ENCODE results near the gene NT5DC1.

NT5DC1 gene

DNA sequence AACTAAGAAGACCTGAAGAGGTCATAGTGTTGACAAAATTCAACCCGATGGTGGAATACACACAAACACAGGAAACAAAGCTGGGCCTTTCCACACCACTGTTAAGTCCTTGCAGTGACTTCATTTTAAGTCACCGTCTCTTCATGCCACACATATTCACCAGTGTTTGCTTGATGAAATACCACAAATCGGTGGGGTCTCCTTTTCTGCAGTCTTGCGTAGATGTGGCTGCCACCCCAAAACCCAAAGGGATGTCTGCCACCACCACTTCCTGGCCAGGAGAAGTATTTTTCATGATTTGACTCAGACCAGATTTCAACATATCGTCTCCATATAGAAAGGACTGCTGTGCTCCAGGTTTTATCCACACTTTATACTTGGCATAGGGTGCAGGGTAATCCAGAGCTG is 36.3 kb downstream of the NT5DC1 start:
- DNase-seq (ENCODE audit: low read depth in 2 of 2): no peak

- no peak for DNase-seq (ENCODE audit: low read depth in 2 of 2)
Measured at GRCh38 chr6:116139917-116140316, 39.3 kb downstream of the NT5DC1 start.

- DNase-seq (ENCODE audit: low read depth in 2 of 2): no peak
Measured at GRCh38 chr6:116144605-116145004, 44.0 kb downstream of the NT5DC1 start.

DNA sequence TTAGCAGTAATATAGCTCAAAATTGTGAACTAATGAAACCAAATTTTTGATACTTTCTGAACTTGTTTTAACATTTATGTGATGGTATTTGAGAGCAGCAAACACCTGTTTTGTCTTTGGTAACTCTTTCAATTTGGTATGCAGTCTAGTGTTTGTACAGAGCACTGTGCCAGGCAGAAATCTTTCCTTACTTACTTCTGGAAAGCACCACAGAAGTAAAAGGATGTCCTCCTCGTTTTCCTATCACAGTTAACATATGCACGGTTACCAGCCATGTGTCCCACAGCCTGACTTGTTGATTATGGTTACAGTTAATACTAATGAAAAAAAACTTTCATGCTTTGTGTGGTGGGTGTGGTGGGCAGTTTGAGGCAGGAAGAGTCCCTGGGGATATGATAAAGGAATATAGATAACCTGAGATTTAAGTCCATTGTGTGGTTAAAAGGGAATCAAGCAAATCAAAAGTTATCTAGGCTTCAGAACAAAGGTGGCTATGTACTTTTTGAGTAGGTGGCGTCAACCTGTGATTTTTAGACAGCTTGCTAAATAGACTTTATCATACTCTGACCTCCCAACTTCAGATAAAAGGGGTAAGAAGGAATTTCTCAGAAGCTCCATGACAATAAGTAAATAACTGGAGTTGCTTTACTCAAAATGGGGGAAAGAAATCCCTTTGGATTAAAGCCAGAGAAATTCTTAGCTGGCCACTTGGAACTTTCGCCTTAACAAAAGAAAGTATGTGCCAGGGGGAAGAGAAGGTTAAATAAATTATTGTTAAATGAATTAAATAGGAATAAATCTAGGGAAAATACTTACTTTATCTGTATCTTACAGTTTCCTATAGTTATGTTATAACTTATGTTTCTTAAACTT is 45.4 kb downstream of the NT5DC1 start:
- DNase-seq (ENCODE audit: low read depth in 2 of 2): no peak

GRCh38 chr6:116152620-116153019 is 52.0 kb downstream of the NT5DC1 start:
- DNase-seq (ENCODE audit: low read depth in 2 of 2): no peak

GRCh38 chr6:116154887-116155286 is 54.2 kb downstream of the NT5DC1 start:
- DNase-seq (ENCODE audit: low read depth in 2 of 2): no peak

DNA sequence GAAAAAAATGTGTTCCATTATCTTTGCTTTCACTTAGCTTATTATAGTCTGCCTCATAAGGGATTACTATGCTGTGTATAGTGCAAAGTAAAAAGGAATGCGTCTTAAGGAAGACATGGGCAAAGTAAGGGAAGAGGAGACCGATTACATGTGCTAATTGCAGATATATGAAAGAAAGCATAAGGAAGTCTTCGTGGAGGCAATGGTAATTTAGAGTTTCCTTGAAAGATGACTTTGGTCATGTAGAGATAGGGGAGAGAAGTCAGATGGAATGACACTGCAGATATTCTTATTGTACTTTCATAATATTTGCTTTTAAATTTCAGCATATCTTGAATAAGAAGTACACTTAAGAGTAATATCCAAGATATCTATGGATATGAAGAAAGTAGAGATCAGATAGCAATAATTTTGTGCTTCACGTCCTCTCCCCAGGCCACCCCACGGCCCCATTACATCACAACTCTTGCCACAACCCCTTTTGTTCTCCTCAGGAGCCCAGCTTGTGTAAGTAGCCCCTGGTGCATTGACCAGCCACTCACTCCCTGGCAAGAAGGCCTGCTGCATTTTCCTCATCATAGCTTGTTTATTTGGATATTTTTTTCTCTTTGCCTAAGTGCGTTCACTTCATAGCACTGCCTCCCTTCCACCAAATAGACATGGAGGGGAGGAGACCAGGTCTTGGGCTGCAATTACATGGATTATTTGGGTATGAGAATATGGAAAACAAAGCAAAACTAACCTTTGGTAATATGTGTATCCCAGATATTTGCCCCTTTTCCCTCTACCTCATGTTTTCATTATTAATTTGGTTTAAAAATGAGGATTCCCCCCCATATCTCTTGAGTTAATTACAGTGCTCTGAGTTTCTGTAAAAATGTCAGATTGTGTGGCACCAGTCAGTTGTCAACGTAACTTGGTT is 56.0 kb downstream of the NT5DC1 start:
- DNase-seq (ENCODE audit: low read depth in 2 of 2): no peak

DNA sequence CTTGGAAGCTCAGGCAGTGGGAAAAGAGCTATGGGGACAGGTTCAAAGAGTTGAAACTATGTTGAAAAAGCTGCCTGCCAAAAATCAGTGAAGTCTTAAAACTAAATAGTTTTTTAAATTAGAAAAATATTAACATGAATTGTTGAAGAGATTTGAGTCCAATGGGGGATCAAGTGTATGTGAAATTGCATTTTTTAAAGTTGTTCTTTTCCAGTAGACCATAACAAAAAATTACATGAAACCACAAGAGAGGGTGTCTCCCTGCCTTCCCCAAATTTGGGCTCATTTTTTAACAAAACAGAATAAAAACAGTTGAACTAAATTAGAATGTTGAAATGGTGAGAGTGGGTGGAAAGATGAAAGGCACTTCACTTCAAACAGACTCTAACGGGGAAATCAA is 56.7 kb downstream of the NT5DC1 start:
- DNase-seq (ENCODE audit: low read depth in 2 of 2): no peak

DNA sequence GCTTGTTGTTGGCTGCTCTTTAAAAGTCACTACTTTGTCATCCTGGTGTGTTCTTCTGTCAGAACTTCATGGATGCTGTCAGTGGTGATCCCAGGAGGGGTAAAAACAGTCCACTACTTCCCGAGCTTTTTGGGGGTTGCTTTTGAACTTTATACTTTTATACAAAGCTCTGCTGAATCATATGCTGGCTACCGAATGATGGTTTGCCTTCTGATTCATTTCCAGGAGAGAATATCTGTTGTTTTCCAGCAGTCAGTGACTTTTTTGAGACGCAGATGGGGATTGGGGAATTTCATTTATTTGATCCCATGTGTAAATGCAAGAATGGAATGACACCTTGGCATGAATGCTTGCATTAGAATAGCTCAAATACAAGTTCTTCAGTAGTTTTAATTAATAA is 58.0 kb downstream of the NT5DC1 start:
- no peak for DNase-seq (ENCODE audit: low read depth in 2 of 2)

DNA sequence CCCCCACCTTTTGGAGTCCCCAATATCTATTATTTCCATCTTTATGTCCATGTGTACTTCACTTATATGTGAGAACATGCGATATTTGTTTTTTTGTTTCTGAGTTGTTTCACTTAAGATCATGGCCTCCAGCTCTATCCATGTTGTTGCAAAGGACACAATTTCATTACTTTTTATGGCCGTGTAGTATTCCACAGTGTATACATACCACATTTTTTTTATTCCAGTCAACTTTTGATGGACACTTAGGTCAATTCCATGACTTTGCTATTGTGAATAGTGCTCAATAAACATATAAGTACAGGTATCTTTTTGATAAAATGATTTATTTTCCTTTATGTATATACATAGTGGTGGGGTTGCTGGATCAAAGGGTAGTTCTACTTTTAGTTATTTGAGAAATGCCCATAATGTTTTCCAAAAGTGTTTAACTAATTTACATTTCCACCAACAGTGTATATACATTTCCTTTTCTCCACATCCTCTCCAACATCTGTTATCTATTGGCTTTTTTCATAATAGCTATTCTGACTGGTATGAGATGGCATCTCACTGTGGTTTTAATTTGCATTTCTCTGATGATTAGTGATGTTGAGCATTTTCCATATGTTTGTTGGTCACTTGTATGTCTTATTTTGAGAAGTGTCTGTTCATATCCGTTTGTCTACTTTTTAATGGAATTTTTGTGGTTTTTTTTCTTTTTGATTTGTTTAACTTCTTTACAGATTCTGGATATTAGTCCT is 59.3 kb downstream of the NT5DC1 start:
- no peak for DNase-seq (ENCODE audit: low read depth in 2 of 2)

GRCh38 chr6:116165596-116165995 is 64.9 kb downstream of the NT5DC1 start:
- DNase-seq (ENCODE audit: low read depth in 2 of 2): no peak

DNA sequence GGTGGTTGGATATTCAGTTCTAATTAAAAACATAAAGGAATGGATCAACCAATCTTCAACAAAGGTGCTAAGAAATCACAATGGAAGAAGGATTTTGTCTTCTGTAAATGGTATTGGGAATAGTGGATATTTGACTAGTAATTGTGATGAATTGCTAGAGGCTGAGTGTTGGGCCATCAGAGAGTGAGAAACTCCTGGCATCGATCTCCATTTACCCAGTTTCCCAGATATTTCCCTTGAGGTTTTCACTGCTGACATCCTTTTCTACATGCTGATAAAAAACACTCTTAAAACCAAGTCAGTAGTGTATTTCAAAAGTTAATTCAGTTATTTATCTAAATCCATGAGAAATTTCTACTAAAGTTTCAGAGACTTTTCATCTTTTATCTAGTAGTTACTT is 65.7 kb downstream of the NT5DC1 start:
- no peak for DNase-seq (ENCODE audit: low read depth in 2 of 2)

DNA sequence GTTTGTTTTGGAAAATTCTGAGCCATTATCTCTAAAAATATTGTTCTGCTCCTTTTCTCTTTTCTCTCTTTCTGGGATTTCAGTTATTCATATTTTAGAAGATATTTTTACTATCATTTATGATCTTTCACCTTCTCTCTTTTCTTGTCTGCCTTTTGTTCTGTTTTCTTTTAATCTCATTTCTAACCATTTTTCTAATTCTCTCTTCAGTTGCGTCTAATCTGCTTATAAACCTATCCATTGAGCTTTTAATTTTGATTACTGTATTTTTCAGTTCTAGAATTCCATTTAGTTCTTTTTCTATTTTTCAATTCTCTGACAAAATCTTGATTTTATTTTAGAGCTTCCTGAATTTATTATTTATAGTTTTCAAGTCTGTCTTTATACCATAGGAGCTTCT is 67.5 kb downstream of the NT5DC1 start:
- DNase-seq (ENCODE audit: low read depth in 2 of 2): no peak

- no peak for DNase-seq (ENCODE audit: low read depth in 2 of 2)
Measured at GRCh38 chr6:116169880-116170279, 69.2 kb downstream of the NT5DC1 start.

DNA sequence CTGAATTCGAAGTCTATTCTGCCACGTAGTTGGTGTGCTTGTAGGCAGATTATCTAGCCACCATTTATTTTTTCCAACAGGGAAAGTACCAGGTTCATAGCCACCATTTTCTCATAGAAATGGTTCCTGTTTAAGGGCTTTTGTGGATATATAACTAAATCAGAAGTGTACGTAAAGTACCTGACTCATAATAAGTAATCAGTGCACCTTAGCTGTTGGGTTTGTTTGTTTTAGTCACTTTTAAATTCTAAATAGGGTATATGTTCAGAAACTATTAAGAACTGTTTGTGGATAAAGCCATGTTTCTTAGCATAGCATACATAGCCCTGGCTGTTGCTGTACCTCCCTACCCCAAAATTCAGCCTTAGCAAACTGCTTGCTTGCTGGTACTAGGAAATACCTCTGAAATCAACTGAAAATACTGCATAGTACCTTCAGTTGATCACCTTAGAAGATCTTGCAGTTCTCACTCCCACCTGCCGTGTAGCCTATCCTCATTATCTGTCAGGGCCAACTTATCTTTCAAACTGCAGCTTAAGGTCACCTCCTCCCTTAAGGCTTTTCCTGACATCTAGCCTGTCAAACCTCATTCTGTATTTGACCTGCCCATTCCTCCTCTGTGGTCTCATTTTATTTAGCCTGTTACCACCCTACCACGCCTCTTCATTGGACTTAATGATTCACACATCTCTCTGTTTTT is 69.9 kb downstream of the NT5DC1 start:
- no peak for DNase-seq (ENCODE audit: low read depth in 2 of 2)

DNA sequence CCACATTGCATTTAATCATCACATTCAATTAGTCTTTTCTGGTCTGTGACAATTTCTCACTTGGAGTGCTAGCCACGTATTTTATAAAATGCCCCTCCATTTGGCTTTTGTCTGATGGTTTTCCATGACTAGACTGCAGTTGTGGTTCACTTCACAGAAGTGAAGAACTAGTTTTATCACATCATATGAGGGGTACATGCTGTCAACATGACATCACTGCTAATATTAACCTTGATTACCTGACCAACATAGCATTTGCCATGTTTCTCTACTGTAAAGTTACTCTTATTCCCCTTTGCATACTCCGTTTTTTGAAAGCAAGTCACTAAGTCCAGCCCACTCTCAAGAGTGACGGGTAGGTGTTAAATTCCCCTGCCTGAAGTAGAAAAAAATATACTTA is 73.3 kb downstream of the NT5DC1 start:
- DNase-seq (ENCODE audit: low read depth in 2 of 2): no peak

- DNase-seq (ENCODE audit: low read depth in 2 of 2): no peak
Measured at GRCh38 chr6:116175344-116175743, 74.7 kb downstream of the NT5DC1 start.

DNA sequence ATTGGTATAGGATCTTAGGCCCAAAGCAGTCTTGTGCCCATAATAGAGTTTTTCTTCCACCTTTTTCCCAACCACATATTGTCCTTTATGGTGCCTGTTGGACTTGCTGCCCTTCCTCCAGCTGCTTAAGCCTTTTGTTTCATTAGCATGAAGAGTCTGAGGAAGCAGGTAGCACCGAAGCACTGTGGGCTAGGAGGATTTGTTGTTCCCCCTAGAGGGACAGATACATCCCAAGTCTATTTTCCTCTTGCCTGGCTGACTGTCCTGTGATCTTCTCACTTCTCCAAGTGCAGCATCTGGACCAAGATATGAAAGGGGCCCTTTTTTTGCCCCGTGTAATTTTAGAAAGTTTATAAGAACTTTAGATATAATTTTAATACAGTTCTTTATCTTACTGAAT is 75.9 kb downstream of the NT5DC1 start:
- no peak for DNase-seq (ENCODE audit: low read depth in 2 of 2)

GRCh38 chr6:116180375-116180774 is 79.7 kb downstream of the NT5DC1 start:
- no peak for DNase-seq (ENCODE audit: low read depth in 2 of 2)

DNA sequence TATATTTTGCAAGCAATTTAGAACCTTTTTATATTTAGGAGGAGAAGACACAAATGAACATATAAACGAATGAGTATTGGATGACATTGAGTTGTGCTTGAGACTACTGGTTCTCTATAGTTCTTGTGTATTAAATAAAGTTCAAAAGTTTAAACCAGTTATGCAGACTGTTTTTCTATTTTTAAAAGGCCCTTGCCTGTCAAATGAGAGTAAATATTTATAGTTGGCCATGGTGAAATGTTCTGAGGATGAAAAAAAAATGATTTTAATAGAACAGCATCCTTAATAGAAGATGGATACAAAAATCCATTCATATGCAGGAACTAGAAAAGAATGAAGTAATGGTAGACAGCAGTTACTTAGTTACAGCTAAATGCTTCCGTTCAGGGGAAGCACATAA is 88.8 kb downstream of the NT5DC1 start:
- DNase-seq (ENCODE audit: low read depth in 2 of 2): no peak

GRCh38 chr6:116190550-116190949 is 89.9 kb downstream of the NT5DC1 start:
- no peak for DNase-seq (ENCODE audit: low read depth in 2 of 2)

- DNase-seq (ENCODE audit: low read depth in 2 of 2): no peak
Measured at GRCh38 chr6:116191881-116192280, 91.2 kb downstream of the NT5DC1 start.

Measured in stimulated activated CD4-positive, alpha-beta T cell treated with anti-CD3 and anti-CD28 coated beads, Interleukin-4, amount 100 ng/mL, for 48 hours (primary cell).